Mammary epithelial cell (primary cell): ENCODE data around the gene UGT1A1.

Experiments used
- EZH2 ChIP-seq: IDR thresholded peaks from 2 replicates; pipeline ENCODE4 v1.6.1; 2012; ENCODE audit warnings: low read length, inconsistent platforms, borderline replicate concordance
- TF ChIP-seq, protein P1 (sequence below), 2 donors: IDR thresholded peaks in 1 of 2; conservative IDR thresholded peaks in 1 of 2; 2 replicates each; pipeline ENCODE4 v1.5.1; 2011 to 2012; ENCODE audit warnings: inconsistent platforms in 2 of 2, low read length in 2 of 2, mild to moderate bottlenecking in 2 of 2, control low read depth in 1 of 2, low read depth in 1 of 2; ENCODE audit not compliant: insufficient read depth in 1 of 2; ENCODE audit errors: extremely low read depth in 1 of 2

DNA sequence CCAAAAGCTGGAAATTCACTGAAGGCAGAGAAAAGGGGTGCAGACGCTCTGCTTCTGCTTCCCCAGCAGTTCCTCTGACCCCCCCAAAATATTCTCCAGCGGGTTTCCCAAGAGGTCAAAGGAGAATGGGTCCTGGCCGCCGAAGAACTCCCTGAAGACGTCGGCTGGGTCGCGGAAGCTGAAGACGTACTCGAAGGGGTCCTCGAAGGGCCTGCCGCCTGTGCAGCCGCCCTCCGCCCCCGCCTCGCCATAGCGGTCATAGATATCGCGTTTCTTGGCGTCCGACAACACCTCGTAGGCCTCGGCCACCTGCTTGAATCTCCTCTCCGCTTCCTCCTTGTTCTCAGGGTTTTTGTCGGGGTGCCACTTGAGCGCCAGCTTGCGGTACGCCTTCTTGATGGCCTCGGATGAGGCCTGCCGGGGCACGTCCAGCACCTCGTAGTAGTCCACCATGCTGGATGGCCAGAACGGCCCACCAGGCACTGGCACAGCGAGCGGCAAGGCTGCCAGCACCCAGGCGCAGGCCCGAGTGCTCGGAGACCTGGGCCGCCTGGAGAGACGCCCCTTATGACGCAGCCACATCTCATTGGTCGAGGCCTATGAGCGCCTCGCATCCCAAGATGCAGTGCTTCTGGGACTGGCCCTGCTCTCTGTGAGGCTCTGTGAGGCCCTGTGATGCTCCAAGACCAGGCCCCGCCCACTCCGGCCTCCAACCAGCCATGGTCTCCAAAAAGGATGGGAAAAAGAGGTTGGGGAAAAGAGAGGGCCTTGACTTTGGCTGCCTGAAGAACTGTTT is 16.4 kb upstream of the UGT1A1 start:
- TF ChIP-seq, protein P1, sequence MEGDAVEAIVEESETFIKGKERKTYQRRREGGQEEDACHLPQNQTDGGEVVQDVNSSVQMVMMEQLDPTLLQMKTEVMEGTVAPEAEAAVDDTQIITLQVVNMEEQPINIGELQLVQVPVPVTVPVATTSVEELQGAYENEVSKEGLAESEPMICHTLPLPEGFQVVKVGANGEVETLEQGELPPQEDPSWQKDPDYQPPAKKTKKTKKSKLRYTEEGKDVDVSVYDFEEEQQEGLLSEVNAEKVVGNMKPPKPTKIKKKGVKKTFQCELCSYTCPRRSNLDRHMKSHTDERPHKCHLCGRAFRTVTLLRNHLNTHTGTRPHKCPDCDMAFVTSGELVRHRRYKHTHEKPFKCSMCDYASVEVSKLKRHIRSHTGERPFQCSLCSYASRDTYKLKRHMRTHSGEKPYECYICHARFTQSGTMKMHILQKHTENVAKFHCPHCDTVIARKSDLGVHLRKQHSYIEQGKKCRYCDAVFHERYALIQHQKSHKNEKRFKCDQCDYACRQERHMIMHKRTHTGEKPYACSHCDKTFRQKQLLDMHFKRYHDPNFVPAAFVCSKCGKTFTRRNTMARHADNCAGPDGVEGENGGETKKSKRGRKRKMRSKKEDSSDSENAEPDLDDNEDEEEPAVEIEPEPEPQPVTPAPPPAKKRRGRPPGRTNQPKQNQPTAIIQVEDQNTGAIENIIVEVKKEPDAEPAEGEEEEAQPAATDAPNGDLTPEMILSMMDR (conservative IDR thresholded peaks at IDR 0.05 in 1 of 2, IDR thresholded peaks at IDR 0.05 in 1 of 2; ENCODE audit: extremely low read depth in 1 of 2, insufficient read depth in 1 of 2, low read depth in 1 of 2, low read length in 2 of 2) = no peak
- TF ChIP-seq EZH2 = no peak
